ENCODE data around the gene SEC22C.

The SEC22C gene

GRCh38 chr3:42533161-42533897 is 48.4 kb downstream of the SEC22C start:
- DNase-seq = no peak

GRCh38 chr3:42532229-42532628 is 49.5 kb downstream of the SEC22C start:
- DNase-seq = no peak

GRCh38 chr3:42531470-42531869 is 50.3 kb downstream of the SEC22C start:
- DNase-seq = no peak

DNA sequence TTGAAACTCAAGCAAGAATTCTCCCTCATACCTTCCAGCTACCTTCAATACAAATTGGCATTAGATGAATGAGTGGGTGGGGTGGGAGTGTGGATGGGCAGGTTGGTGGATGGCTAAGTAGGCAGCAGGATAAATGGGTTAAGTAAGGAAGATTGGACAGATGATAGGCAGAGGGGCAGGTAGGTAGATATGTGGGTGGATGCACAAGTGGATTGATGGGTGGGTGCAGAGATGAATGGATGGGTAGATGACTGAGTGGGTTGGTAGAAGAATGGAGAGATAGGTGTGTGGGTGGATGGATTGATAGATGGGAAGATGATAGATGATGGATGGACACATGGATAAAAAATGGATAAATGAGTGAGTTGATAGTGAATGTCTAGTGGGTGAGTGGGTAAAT is 51.7 kb downstream of the SEC22C start:
- no peak for DNase-seq

- DNase-seq = no peak
These were observed 52.3 kb downstream of the SEC22C start for GRCh38 chr3:42529468-42529867.

- DNase-seq = no peak
These were observed 54.3 kb downstream of the SEC22C start for GRCh38 chr3:42527368-42527917.

DNA sequence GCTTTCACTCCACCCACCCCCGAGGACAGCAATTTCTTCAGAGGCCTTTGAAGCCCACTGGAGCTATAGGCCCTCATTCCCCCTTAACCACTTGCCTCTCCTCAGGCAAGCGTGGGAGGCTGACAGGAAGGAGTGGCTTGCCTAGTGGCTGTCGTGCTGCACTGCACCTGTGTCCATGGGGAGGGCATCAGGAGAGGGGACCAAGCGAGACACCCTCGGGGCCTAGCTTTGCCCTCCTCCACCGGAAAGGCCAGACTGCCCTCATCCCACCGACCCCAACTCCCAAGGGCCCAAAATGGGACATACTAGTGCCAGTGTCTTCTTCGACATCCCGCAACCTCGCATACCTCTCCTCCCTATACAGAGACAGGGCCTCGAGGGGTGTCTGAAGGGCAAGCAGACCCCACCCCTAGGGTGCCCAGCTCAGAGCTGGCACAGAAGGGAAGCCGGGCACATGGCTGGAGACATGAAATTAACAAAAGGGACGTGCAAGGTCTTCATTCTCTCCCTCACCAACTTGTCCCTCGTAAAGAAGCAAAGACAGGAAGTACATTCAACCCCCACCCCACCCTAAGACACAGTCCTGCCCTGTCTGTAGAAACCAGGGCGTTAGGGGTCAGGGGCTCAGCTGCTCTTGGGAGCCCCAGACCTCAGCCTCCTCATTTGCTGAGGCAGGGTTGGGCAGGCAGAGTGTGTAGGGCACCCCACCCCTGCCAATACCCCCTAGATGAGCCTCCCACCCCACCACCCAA is 55.0 kb downstream of the SEC22C start:
- DNase-seq = peak; percentile 66

DNA sequence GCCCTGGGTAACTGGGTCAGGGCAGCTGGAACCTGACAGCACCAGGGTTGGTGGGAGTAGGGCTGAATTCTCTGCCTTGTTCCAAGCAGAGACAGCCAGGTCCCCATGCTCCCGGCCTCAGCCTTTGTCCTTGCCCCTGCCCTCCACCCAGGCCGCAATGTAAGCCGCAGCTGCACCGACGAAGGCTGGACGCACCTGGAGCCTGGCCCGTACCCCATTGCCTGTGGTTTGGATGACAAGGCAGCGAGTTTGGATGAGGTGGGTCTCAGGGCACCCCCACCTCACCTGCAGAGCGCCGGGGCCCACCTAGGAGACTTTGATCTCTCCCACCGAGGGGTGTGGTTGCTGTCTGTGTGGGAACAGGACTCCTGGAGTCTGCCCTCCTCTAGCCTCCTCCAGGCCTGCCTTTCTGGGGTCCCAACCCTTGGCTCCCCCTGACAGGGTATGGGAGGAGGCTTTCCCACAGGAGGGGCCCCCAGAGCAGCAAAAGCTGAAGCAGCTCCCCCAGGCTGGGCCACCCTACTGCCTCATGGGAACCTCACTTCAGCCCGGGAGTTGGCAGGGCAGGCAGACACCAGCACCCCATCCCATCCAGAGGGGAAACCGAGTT is 55.9 kb downstream of the SEC22C start:
- no peak for DNase-seq

GRCh38 chr3:42525212-42525611 is 56.6 kb downstream of the SEC22C start:
- no peak for DNase-seq

GRCh38 chr3:42524751-42525150 is 57.0 kb downstream of the SEC22C start:
- DNase-seq = no peak

DNA sequence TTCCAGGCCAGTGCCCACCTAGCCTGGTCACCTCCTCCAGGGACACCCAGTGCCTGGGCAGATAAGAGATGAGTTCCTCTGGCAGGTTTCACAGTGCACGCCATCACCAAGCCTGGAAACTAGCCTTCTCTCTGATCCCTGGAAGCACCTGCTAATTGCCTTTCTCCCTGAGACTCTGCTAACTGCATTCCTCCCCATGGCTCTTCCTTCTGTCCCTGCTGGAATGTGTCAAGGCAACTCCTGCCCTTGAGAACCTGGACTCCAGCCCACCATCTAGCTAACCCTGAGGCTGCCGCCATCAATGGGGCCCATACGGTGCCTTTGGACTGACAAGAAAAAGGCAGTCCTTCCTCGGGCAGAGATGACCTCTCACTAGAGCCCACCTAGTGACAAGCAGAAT is 60.9 kb downstream of the SEC22C start:
- no peak for DNase-seq

DNA sequence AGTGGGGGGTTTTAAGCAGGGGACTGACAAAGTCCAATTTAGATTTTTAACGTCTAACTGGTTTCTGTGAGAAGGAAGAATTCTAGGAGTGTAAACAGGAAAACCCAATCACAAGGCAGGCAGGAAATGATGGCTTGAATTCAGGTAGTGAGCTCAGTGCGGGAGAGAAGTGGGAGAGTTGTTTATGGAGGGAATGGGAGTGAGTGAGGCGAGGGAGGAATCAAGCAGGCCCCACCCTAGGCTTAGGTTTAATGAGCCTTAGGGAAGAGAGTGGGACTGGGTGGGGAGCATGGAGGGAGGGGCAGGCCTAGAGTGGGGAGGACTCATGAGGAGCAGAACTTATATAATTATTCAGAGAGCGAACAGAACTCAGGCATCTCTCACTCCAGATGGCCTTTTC is 61.4 kb downstream of the SEC22C start:
- no peak for DNase-seq

GRCh38 chr3:42519568-42519962 is 62.2 kb downstream of the SEC22C start:
- DNase-seq = peak; percentile 18

DNA sequence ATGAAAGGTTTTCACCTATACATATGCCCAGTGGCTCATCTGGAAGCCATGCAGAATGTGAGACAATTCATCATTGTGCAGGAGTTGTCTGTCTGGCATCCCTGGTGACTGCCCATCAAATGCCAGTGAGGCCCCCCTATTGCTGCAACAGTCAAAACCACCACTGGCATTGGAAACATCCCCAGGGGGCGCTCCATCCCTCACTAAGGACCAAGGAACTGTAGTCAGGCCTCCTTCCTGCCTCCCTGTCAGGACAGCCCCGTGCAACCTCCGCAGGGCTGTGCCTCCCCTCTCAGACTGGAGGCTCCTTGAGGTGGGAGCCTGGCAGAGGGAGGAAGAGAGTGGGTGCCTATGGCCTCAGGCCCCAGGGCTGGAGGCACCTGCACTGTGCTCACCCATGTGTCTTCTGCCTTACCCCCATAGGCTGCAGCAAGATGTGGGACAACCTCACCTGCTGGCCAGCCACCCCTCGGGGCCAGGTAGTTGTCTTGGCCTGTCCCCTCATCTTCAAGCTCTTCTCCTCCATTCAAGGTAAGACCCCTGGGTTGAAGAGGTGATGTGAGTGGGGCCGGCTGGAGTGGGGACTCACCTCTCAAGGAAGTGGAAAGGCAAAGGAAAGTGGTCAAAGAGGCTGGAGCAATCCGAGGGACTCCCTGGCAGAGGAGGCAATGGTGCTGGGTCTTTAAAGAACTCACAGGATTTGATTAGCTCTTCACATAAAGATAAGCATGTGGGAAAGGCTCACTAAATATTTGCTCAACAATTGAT is 62.8 kb downstream of the SEC22C start:
- DNase-seq = peak; percentile 23

DNA sequence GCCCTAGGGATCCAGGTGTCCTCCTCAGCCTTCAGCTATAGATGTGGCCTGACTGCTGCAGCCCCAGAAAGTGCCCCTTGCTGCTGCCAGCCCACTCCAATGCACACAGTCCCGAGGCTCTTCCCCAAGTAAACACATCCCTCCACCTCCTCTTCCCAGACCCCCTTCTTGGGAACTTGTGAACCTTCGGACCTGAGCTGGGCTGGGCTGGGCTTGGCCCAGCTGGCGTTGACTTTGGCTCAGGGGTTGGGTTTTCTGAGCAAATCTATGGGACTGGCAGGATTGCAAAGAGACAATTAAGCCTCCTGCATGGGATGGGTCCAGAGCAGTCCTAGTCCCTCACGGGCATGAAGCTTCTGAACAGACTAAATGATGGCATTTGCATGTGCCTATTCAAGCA is 64.7 kb downstream of the SEC22C start:
- no peak for DNase-seq

GRCh38 chr3:42516443-42516842 is 65.3 kb downstream of the SEC22C start:
- DNase-seq = no peak

DNA sequence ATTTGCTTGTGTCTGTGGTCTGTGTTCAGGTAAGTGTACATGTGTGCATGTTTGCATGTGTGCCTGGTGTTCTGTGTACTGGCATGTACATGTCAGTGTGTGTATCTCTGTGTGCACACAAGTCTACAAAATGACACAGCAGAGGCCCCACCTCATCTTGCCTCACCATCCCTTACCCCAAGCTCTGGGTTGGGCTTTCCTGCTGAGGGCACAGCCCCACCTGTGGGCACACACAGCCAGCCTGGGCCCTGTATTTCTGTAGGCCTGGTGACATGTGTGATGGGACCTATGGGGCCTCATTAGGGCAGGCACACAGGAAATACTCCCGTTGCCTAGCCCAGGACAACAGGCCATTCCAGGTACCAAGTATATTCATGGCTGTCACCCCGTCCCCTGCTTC is 65.8 kb downstream of the SEC22C start:
- DNase-seq = no peak

- no peak for DNase-seq
These were observed 66.3 kb downstream of the SEC22C start for GRCh38 chr3:42515391-42515916.

- no peak for DNase-seq
These were observed 66.9 kb downstream of the SEC22C start for GRCh38 chr3:42514876-42515275.

GRCh38 chr3:42513521-42513920 is 68.2 kb downstream of the SEC22C start:
- DNase-seq = no peak

- no peak for DNase-seq
These were observed 68.6 kb downstream of the SEC22C start for GRCh38 chr3:42513121-42513520.

DNA sequence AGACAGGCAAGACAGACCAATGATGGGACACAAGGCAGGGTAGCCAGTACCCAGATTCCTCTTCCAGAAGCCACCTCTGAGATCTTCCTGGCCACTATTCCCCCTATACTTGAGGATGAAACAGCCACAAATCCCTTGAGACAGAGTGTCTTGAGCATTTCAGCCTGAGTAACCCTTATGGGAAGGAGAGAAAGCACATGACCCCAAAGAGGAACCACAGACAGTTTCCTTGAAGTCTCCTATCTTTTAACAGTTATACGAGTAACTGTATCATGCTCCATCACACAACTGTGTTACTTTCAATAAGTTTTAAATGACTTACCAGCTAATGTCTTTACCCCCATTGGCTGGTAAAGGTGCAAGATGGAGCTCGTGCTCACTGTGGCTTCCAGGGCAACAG is 70.0 kb downstream of the SEC22C start:
- no peak for DNase-seq

GRCh38 chr3:42511201-42511600 is 70.6 kb downstream of the SEC22C start:
- no peak for DNase-seq
